Activated CD4-positive, alpha-beta T cell treated with anti-CD3 and anti-CD28 coated beads, Interleukin-2, amount 50 U/mL, for 16 hours (primary cell): ENCODE measurements around the gene ILDR1.
A peak's percentile ranks its signal among the peaks of the same experiment; 100 is the strongest.

ENCODE experiments used
- DNase-seq: peaks from one replicate; pipeline ENCODE4 v3.0.0-alpha.2; 2020

The ILDR1 gene

DNA sequence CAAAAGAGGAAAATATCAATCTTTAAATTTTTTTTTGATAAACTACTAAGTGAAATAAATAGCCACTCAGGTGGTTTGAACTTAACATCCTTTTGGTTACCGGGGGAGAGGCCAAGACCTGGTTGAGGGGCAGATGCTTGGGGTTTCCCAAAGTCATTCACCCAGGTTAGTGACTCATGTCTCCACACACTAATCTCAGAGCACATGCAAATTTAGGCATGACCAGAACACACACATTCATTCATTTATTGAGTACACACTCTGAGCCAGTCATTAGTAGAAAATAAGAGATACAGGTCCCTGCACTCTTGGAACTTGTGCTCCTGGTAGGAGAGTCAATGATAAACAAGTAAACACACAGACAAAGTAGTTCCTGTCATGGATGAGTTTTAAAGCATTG, 7.3 kb downstream of the ILDR1 start:
- DNase-seq = peak; percentile 77

DNA sequence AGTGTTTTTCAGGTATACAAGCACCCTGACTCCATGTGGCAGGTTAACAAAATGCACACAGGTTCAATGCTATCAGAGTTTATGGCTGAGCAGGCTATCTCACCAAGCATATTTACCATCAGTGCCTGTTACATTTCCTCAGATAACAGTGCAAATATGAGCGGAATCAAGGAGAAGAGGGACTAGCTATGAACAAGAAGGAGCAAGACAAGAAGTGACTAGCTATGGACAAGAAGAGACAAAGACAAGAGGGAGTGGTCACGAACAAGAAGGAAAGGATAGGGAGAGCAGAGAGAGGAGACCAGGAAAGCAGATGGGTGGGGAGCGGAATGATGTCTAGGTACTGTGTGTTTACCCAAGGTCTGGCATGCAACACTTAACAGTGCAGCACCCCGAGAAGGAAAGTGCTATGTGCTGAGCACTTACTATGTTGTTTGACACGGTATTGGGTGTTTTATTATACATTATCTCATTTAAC, 8.6 kb downstream of the ILDR1 start:
- DNase-seq = no peak

DNA sequence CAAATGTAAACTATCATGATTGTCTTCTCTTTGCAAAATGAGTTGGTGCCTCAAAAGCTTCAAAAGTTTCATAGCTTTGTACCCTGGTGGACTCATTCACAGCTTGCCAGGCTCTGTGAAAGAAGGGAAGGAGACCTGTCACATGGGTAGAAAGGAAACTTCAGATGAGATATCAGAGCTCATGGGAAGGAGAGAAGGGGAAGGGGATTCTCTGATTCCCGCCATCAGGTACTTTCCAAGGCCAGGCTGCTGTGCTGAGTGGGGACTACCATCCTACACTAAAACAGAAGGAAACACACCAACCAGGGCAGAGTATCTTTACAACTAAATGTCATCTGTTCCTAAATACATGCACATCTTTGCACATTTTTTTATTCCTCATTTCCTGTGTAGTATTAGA, 9.2 kb downstream of the ILDR1 start:
- no peak for DNase-seq

DNA sequence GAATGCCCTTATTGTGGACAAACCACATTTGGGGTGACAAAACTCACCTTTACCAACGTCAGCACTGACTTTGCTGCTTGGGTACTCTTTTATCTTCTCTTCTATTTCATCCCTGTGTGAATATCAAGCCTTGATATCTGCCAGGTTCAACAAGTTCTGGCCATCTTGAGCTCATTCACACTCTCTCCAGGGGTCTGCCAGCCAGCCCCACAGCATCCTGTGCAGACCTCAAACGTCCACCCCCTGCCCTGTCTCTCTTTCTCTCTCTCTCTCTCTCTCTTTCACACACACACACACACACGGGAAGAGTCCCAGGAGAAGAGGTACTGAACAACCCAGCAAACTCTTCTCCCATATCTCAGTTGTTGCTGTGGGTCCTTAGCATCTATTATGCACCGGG, 10.7 kb downstream of the ILDR1 start:
- DNase-seq = no peak

DNA sequence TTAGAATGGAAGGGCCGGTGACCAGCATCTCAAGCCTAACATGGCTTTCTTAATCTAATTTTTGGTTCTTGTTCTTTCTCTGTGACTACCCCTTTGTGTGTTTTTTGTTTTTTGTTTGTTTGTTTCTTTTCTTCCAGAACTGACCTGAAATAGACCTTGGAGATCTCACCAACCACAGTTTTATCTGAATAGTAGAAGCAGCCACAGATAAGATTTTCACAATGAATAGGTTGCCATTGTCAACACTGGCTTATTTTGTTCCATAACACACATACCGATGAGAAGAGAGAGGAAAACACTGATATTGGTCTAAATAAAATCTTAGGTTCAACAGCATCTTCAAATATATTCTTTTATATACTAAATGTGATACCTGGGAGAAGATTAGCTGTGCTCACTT, 11.5 kb downstream of the ILDR1 start:
- DNase-seq = no peak

DNA sequence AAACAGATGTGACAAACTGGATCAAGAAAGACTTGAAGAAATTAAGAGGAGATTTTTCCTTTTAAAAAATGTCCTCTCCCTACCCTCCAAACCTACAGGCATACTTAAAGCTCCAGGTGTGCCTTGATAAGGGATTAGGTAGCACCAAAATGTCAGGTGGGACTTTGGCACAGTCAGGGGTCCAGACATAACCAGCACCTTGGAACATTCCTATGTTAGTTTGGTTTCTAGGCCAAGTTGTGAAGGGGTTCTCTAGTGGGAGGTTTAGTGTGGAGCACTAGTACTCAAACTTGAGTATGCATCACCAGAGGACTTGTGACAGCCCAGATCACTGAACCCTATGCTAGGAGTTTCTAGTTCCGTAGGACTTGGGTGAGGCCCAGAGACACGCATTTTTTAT, 13.9 kb downstream of the ILDR1 start:
- no peak for DNase-seq

DNA sequence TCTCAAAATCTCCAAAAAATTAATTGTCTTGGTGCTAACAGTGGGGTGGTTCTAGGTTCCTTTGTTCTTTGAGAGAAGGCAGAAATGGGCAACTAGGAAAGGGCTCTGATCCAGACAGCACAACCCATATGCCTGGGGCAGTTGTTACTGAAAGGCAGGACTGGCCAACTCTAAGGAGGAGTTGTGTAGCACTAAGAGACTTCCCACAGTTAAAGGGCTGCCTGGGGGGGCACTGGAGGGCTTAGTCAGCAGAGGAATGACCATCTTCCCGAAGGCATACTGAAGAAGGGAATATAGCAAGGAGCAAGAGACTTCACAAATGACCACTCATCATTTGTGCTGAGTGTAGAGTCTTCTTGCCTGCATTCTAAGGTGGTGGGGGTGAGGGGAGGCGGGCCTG, 15.8 kb downstream of the ILDR1 start:
- no peak for DNase-seq

DNA sequence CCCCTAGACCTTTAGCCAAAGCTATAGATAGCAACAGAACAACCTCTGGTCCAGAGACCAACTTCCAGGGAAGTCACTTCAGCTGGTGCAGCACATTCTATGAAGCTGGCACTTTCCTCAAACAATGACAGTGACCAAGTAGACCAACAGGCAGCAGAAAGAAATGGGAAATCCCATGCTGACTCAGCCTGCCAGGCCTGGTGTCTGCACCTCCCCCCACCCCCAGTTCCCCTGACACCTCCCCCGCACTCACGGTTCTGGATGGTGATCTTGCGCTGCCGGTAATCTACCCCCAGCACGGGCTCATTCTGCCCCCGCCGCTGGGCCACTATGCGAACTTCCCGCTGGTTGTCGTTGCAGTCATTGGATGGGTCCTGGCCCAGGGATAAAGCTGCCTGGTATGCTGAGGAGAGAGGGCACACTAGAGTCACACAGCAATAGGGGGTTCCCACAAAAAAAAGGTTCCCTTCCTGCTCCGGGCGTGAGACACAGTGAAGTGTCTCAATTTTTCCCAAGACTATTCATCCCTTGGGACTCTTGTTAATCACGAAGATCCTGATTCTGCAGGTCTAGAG, 17.0 kb downstream of the ILDR1 start:
- DNase-seq = peak; percentile 64

DNA sequence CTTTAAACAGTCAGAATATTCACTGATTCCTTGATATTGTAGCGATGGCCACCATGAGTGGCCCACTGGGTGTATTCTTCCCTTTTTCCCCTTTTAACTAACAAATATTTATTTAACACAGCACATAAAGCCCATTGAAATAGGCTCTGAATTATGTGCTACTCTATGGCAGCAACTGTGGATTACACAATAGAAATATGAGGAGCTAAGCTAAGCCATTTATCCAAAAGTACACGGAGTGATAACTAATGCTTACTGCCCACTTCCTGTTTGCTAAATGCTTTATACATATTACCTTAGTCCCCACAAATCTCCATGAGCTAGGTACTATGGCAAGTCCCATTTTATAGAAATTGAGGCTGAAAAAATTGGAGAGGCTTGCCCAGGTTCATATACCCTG, 17.9 kb downstream of the ILDR1 start:
- DNase-seq = no peak

DNA sequence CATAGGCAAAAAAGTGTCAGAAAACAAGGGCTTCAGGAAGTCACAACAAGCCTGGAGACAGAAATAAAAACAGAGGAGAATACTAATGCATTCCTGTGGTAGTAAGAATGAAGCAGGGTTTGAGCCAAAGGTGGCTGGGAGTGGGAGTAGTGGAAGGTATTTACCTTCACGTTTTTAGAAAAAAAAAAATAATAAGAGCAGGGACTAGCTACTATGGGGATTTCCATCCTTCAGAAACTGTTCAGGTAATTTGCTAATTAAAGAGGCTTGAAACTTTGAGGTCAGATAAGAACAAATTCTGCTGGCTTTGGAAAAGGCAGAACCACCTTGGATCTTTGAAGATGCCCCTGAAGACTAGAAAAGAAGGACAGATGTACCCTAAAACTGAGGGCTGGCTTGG, 18.4 kb downstream of the ILDR1 start:
- no peak for DNase-seq

DNA sequence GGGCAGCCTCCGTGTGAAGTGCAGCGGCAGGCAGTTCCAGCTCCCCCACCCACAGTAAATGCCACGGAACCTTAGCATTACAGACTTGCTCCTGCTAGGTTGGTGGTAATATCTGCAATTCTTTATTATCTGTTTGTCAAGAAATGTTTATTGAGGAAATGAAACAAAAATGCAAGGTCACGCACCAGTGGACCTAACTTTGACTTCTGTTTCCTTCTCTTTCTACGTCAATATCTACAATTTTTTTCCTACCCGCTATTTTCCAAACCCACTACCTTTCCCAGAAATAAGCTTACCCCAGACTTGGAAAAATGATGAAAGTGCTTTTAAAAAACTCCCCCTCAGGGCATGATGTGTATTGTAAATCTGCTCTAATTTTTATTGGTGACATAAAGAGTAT, 18.9 kb downstream of the ILDR1 start:
- DNase-seq = no peak

DNA sequence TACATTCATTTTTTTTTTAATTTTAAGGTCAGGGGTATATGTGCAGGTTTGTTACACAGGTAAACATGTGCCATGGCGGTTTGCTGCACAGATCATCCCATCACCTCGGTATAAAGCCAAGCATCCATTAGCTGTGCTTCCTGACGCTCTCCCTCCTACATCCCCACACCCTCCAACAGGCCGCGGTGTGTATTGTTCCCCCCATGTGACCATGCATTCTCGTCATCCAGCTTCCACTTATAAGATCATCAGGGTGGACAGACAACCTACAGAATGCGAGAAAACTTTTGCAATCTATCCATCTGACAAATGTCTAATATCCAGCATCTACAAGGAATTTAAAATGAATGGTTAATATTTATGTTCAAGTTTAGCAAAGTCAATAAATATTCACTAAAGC, 19.4 kb downstream of the ILDR1 start:
- DNase-seq = no peak

DNA sequence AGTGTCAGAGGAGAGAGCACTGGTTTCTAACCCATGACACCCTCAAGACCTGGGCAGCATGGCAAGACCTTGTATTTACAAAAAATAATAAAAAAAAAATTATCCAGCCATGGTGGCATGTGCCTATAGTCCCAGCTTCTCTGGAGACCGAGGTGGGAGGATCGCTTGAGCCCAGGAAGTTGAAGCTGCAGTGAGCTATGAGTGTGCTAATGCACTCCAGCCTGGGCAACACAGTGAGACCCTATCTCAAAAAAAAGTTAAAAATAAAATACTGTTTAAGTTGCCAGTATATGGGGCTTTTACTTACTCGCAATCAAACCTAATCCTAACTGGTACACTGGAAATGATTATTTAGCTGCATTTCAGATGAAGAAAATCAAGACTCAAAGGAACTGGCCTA, 20.2 kb downstream of the ILDR1 start:
- no peak for DNase-seq

DNA sequence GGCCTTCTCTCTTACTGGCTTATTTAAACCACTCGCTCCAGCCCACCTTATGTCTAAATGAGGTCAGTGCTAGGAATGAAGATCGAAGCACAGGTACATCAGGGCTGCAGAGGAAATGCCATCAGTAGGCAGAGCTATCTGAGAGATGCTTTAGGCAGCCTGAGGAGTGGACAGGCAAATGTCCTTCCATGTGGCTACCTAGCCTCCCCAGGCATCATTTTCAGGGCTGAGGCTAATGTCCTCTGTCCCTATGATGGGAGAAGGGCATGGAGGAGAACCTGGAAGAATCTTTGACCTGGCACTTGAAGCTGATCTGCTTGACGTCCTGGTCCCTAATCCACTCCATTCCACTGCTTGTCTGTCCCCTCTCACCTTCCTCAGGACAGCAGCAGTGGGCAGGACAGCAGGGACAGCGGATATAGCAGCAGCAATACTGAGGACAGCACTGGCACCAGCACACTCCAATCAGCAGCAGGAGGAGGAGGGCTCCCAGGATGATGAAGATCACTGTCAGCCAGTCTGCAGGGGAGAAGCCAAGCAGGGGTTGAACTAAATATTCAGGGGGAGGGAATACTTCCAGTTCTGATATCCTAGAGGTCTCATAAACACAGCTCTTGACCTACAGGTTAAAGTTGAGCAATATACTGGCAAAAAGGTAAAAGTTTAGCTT, 21.0 kb downstream of the ILDR1 start:
- DNase-seq = no peak

DNA sequence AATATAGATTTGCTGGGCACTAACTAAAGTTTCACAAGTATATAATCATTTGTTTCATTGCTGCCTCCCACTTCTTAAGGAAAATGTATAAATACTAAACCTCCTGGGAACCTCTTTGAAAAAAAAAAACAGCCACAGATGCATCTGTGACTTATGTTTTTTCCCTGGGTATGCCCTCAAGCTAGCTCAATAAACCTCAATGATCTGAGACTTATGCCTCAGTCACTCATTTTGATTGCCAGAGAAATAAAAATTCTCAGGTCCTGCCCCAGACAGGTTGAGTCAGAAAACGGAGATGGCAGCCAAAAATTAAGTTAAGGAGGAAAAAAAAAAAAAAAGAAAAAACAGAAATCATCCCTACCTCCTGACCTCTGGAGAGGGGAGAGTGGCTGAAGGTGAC, 22.1 kb downstream of the ILDR1 start:
- no peak for DNase-seq

DNA sequence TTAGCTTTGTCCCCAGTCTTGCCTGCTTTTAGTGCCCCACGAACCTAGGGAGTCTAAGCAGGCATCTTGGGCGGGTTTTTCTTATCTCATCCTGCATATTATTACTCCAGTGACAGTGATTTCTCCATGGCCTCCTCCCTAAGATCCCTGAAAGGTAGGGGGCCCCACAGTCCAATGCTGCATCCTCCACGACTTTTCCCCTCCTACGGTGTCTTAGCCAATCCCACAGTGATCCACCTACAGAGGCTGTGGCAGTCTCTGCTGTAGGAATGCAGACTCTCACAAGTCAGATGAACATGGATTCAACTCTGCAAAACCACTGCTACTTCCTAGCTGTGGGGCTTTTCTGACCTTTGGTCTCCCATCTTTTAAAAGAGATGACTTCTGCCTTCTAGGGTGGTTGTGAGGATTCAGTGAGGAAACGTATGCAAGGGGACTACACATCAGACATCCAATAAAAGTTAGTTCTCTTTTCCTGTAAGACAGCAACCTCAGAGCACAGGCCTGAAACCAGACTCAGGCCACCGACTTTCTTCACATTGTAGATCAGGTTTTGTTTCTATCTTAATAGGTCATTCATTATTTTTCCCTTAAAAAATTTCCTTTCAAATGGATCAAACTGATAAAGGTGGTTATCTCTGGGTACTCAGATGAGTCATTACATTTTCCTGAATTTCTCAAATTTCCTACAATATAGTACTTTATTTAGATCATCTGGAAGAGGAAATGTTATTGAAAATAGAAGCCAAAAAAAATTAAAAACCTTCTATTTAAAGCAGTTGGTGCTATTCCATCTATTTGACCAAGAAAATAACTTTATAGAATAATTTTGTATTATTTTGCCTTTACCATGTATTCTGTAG, 23.2 kb downstream of the ILDR1 start:
- no peak for DNase-seq

DNA sequence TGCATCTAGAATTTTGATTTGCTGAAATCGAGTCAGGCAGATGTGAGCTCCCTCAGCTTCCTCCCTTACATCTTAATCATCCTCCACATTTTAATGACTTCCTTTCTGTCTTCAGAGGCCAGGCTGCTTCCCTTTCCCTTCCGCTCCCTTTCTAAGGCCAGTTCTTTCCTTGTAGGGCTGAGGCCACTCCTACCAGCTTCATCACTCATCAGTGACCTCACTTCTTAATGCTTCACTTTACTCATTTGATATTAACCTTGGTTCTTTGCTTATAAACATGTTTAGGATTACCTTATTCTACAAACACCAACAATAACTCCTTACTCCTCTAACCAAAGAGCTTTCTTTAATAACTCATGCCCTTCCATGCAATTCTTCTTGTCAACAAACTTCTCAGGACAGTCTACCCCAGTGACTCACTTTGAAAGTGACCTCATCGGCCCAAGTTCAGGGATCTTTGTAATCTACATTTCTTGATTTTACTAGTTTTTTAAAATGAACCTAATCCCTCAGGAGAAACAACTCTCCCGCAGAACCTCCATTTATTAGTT, 23.9 kb downstream of the ILDR1 start:
- peak; percentile 62 for DNase-seq

DNA sequence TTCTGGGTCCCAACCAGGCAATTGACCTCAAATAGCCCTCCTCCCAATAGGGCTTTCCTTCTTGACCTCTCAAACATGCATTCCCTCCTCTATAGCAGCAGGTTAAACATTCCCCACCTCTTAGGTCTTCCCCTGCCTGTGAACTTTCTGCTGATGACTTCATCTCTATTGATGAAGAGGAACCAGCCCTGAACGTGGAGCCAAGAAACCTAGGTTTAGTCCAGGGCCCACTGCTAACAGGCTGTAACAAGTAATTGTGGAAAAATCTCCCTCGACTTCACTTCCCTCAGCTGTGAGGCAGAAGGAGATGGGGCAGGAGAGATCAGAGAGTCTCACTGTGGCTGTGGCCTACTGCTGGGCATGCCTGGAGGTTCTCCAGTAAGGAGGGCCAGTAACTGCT, 24.7 kb downstream of the ILDR1 start:
- no peak for DNase-seq

DNA sequence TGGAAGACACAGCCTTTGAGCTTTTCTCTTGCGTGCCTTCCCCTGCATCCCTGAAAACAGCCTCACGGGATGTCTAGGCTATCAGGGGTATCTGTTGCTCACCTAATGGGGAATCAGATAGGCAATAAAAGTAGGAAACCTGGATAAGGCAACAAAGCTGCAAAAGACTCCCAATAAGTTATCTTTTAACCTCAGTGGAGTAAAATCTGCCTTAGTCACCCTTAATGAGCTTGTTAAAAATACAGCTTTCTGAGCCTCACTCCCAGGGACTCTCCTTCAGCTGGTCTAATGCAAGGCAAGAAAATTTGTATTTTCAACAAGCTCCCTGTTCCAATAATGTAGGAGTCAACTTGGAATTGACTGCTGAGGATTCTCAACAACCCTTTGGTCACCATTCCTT, 25.6 kb downstream of the ILDR1 start:
- DNase-seq = no peak

DNA sequence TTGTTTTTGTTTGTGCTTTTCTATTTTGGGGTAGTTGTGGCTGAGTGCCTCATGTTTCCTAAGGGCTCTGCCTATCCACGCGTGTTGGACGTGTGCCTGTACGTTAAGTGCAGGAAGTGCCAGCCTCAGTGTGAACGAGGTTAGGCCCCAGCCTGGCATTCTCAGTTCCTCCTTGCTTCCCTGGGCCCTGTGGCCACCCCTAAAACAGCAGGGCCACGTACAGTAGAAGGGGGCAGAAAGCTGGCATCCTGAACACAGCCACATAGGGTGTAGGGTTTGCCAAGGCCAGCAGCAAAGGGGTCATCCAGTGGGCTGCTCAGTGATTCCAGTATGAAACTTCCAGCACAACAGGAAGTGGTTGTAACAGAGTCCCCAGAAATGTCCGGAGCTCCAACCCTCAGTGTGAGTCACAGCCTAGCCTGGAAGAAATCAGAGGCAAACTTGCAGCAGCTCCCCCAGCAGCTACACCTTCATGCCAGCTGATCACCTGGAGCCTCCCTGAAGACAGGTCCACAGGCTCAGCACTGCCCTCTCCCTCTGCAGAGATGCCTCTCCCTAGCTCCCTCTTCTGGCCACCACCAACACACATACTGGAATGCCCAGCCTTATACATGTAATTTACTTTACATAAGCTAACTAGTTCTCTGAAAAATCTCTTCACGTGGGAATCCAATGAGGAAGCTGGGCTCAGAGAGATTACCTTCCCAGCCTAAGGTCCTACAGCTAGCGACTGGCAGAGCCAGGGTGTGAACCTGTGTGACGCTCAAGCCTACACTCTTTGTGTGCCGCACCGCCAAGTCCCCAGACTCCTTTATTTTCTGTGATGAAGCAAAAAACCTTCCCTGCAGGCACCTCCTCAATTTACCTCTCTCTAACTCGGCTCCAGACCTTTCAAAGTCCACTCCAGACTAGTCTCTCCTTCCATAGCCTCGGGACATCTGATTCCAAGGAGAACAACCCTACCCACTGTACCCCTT, 26.6 kb downstream of the ILDR1 start:
- peak; percentile 60 for DNase-seq

DNA sequence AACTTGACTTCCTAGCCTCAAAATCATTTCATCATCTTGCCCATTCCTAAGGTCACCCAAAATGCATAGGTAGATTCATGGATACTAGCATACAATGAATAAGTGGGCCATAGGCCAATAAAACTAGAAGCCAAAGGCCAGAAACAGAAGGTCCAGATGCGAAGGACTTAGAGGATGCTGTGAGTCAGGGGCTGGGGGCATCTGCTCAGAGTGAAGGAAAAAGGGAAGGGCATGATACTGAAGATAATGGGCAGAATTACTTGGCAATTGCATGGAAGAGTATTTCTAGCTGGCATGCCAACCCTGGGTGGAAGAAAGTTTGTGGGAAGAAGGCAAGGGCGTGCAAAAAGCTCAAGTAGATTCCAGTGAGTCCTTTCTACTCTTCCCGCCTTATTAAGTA, 27.5 kb downstream of the ILDR1 start:
- no peak for DNase-seq
